ENCODE measurements around the gene NPY4R.
"Not testable (repeated sequence)": the region's sequence is repeated elsewhere in the genome, so short reads cannot be mapped to it uniquely, and the experiment has no call there.

- not testable (repeated sequence) for TF ChIP-seq CTCF, POLR2A (IDR thresholded peaks at IDR 0.05)
Measured at GRCh38 chr10:46442706-46443275, 23.0 kb downstream of the NPY4R start.
